ENCODE data around the gene DIPK1B.

- TF ChIP-seq CTCF (IDR thresholded peaks at IDR 0.05), result no peak
- no peak for TF ChIP-seq POLR2A (IDR thresholded peaks at IDR 0.05)
Observed at GRCh38 chr9:136734837-136735496, 22.6 kb downstream of the DIPK1B start.
